Daoy (cell line): ENCODE results near the gene TSC2. TPM values are rescaled to one million over a fixed set of nuclear protein-coding genes. Genes with fewer than 3 reads are reported as not detected.
"Not testable (repeated sequence)": the region's sequence is repeated elsewhere in the genome, so short reads cannot be mapped to it uniquely, and the experiment has no call there.

Experiments
- DNase-seq: peaks from one replicate; pipeline ENCODE4 v3.0.0-alpha.2; 2015; ENCODE audit warnings: low read depth
- total RNA-seq: library from RNA; depleted of rRNA; stranded (reverse); fragments of >200 nt; shearing (Covaris generic); gene quantifications from 2 replicates; pipeline ENCODE4 v1.2.3, GENCODE V29; 2014; rRNA removed

Gene TSC2
- total RNA-seq, 1 experiment from 2014 or later: 31.4 TPM

GRCh38 chr16:2122429-2122828 lies 74.6 kb downstream of the TSC2 start:
- no peak for DNase-seq

GRCh38 chr16:2122934-2123683 lies 75.3 kb downstream of the TSC2 start:
- not testable (repeated sequence) for DNase-seq

GRCh38 chr16:2123706-2124376 lies 76.1 kb downstream of the TSC2 start:
- DNase-seq: not testable (repeated sequence)

GRCh38 chr16:2124377-2124693 lies 76.5 kb downstream of the TSC2 start:
- not testable (repeated sequence) for DNase-seq

GRCh38 chr16:2124694-2125444 lies 77.1 kb downstream of the TSC2 start:
- DNase-seq: peak; percentile 80

- not testable (repeated sequence) for DNase-seq
Measured at GRCh38 chr16:2125609-2126008, 77.8 kb downstream of the TSC2 start.

GRCh38 chr16:2126161-2126743 lies 78.5 kb downstream of the TSC2 start:
- DNase-seq: not testable (repeated sequence)

GRCh38 chr16:2126928-2127556 lies 79.3 kb downstream of the TSC2 start:
- not testable (repeated sequence) for DNase-seq

- peak; percentile 49 for DNase-seq
Measured at GRCh38 chr16:2127630-2128280, 80.0 kb downstream of the TSC2 start.

GRCh38 chr16:2129251-2129650 lies 81.5 kb downstream of the TSC2 start:
- not testable (repeated sequence) for DNase-seq

- not testable (repeated sequence) for DNase-seq
Measured at GRCh38 chr16:2129890-2130447, 82.2 kb downstream of the TSC2 start.

- not testable (repeated sequence) for DNase-seq
Measured at GRCh38 chr16:2133797-2134196, 86.0 kb downstream of the TSC2 start.

GRCh38 chr16:2135071-2135470 lies 87.3 kb downstream of the TSC2 start:
- DNase-seq: not testable (repeated sequence)

GRCh38 chr16:2135770-2136490 lies 88.1 kb downstream of the TSC2 start, which contains the start of gene PKD1:
Gene PKD1, minus strand, starts transcription at chr16:2135898. Its CDS starts 209 bp downstream, at chr16:2135689.
- peak; percentile 86 for DNase-seq

Other genes with a start within 250 kb of the TSC2 start
- 23.5 and 28.2 TPM in 2 replicates for gene HAGH, start 221.2 kb upstream of the TSC2 start, total RNA-seq
- 26.6 and 50.7 TPM in 2 replicates for gene FAHD1, start 220.8 kb upstream of the TSC2 start, total RNA-seq
- gene MEIOB, start 175.8 kb upstream of the TSC2 start, total RNA-seq: not detected in 2 replicates
- not detected in 2 replicates for gene HS3ST6, start 129.6 kb upstream of the TSC2 start, total RNA-seq
- 36.6 and 49.1 TPM in 2 replicates for gene MSRB1, start 104.8 kb upstream of the TSC2 start, total RNA-seq
- gene RPL3L, start 93.3 kb upstream of the TSC2 start, total RNA-seq: not detected in 2 replicates
- gene NDUFB10, start 88.4 kb upstream of the TSC2 start, total RNA-seq: 147 and 156 TPM in 2 replicates
- 1,645 and 2,369 TPM in 2 replicates for gene RPS2, start 83.2 kb upstream of the TSC2 start, total RNA-seq
- not detected in 2 replicates for gene RNF151, start 81.1 kb upstream of the TSC2 start, total RNA-seq
- gene TBL3, start 75.9 kb upstream of the TSC2 start, total RNA-seq: 49.5 and 49.6 TPM in 2 replicates
- not detected in 2 replicates for gene NOXO1, start 66.5 kb upstream of the TSC2 start, total RNA-seq
- 22.7 and 29.7 TPM in 2 replicates for gene GFER, start 63.8 kb upstream of the TSC2 start, total RNA-seq
- 0.29 TPM in 1 of 2 replicates, not detected in the other for gene SYNGR3, start 58.0 kb upstream of the TSC2 start, total RNA-seq
- 19.8 and 21.6 TPM in 2 replicates for gene ZNF598, start 38.2 kb upstream of the TSC2 start, total RNA-seq
- gene NPW, start 28.2 kb upstream of the TSC2 start, total RNA-seq: 0.46 and 1.5 TPM in 2 replicates
- 38.1 and 41.8 TPM in 2 replicates for gene NHERF2, start 21.1 kb upstream of the TSC2 start, total RNA-seq
- 29.3 and 39.4 TPM in 2 replicates for gene NTHL1, start 151 bp upstream of the TSC2 start, total RNA-seq
- gene PKD1, start 87.9 kb downstream of the TSC2 start, total RNA-seq: 12.0 and 46.5 TPM in 2 replicates
- 0.11 and 0.21 TPM in 2 replicates for gene RAB26, start 100.6 kb downstream of the TSC2 start, total RNA-seq
- 43.4 and 45.5 TPM in 2 replicates for gene TRAF7, start 107.8 kb downstream of the TSC2 start, total RNA-seq
- 0.06 TPM in 1 of 2 replicates, not detected in the other for gene CASKIN1, start 148.6 kb downstream of the TSC2 start, total RNA-seq
- gene MLST8, start 157.5 kb downstream of the TSC2 start, total RNA-seq: 12.1 and 19.3 TPM in 2 replicates
- gene BRICD5, start 162.9 kb downstream of the TSC2 start, total RNA-seq: 0.68 and 1.9 TPM in 2 replicates
- gene PGP, start 166.9 kb downstream of the TSC2 start, total RNA-seq: 16.9 and 21.8 TPM in 2 replicates
- gene E4F1, start 175.6 kb downstream of the TSC2 start, total RNA-seq: 20.5 and 20.8 TPM in 2 replicates
- gene DNASE1L2, start 188.5 kb downstream of the TSC2 start, total RNA-seq: 0.89 and 1.0 TPM in 2 replicates
- 22.6 and 41.1 TPM in 2 replicates for gene ECI1, start 203.6 kb downstream of the TSC2 start, total RNA-seq
- gene RNPS1, start 220.1 kb downstream of the TSC2 start, total RNA-seq: 147 and 161 TPM in 2 replicates